Activated CD8-positive, alpha-beta T cell treated with anti-CD3 and anti-CD28 coated beads for 36 hours (primary cell): Measurements from ENCODE around the gene TMX2. TPM values are rescaled to one million over a fixed set of nuclear protein-coding genes. Genes with fewer than 3 reads are reported as not detected.
"Not testable (repeated sequence)": the region's sequence is repeated elsewhere in the genome, so short reads cannot be mapped to it uniquely, and the experiment has no call there.

Experiments
- ATAC-seq: fragments of 200-7000 bp; cut with Tn5 transposase; one replicate; pipeline ENCODE4 v1.10.0; 2021; ENCODE audit warnings: mild to moderate bottlenecking, moderate library complexity
- CTCF ChIA-PET: fragments of 350-600 bp; sonication (Branson Sonifier 250); formaldehyde crosslinking; loops from one replicate; lab custom pipeline; 2021; ENCODE audit warnings: antibody characterized with exemption; lab: Charles Lee
- POLR2A ChIA-PET: fragments of 350-600 bp; sonication (Branson Sonifier 250); formaldehyde crosslinking; loops from one replicate; lab custom pipeline; 2021; ENCODE audit warnings: antibody characterized with exemption; lab: Charles Lee
- DNase-seq: peaks from one replicate; pipeline ENCODE4 v3.0.0-alpha.2; 2020
- H3K27ac Mint-ChIP-seq: one replicate; pipeline ENCODE4 v1.8.0; 2021; ENCODE audit warnings: mild to moderate bottlenecking, mixed read lengths
- H3K27me3 Mint-ChIP-seq: one replicate; pipeline ENCODE4 v1.8.0; 2021; ENCODE audit warnings: mixed read lengths
- H3K36me3 Mint-ChIP-seq: one replicate; pipeline ENCODE4 v1.8.0; 2021; ENCODE audit warnings: low read depth, mixed read lengths
- H3K4me1 Mint-ChIP-seq: one replicate; pipeline ENCODE4 v1.8.0; 2021; ENCODE audit warnings: low read depth, mixed read lengths
- H3K4me3 Mint-ChIP-seq: one replicate; pipeline ENCODE4 v1.8.0; 2021; ENCODE audit warnings: mild to moderate bottlenecking, moderate library complexity, mixed read lengths
- H3K9me3 Mint-ChIP-seq: one replicate; pipeline ENCODE4 v1.8.0; 2021; ENCODE audit warnings: mixed read lengths
- CTCF ChIP-seq: fragments of 200-600 bp; IDR thresholded peaks from one replicate; pipeline ENCODE4 v1.8.0; 2022; ENCODE audit warnings: antibody characterized with exemption, mild to moderate bottlenecking
- intact Hi-C: fragments of 100-400 bp; cut with micrococcal nuclease; formaldehyde crosslinking; loops from one replicate; pipeline ENCODE4 v1.10.0; 2022
- total RNA-seq, 2 experiments: library from RNA; stranded (reverse); gene quantifications; one replicate each; pipeline ENCODE4 v1.2.3, GENCODE V29; 2021

The TMX2 gene
- total RNA-seq, 2 experiments from 2014 or later = 53.1 to 58.6 TPM

DNA sequence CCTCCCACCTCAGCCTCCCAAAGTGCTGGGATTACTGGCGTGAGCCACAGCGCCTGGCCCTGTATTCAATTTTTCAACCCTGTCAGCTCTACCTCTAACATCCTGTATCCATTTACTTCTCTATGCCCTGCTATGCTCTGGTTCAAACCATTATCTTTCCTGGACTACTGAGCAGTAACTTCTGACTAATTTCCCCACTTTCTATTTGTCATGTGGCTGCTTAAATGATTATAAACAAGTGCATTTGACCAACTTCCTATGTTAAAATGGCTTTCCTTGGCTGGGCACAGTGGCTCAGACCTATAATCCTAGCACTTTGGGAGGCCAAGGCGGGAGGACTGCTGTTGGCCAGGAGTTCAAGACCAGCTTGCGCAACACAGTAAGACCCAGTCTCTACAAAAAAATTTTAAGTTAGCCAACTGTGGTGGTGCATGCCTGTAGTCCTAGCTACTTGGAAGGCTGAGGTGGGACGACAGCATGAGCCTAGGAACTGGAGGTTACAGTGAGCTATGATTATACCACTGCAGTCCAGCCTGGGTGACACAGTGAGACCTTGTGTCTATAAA is 2.5 kb upstream of the TMX2 start:
- Mint-ChIP-seq H3K4me1 (peaks cover 43% of the 10 kb centered on the region), H3K9me3 (no peaks in the 10 kb centered on the region), H3K27ac (peak overlapping the region; percentile 14), H3K36me3 (peaks cover 16% of the 10 kb centered on the region), H3K27me3 (no peaks in the 10 kb centered on the region), H3K4me3 (peak overlapping the region; percentile 1)
- TF ChIP-seq CTCF = no peak
- intact Hi-C loops = loop anchor here (5.0 kb wide), 1 partner anchor 43 kb away; the partner anchor contains the start of gene ZDHHC5
- ChIA-PET POLR2A (interaction anchor here (1.2 to 4.2 kb wide), 4 partner anchors 11 to 34 kb away, joined by 3 to 13 read pairs (median 4); partner anchors contain the start of gene SELENOH), CTCF (interaction anchor here (1.2 to 3.3 kb wide), 2 partner anchors 91 to 142 kb away, joined by 4 to 18 read pairs; partner anchors contain the start of gene UBE2L6)
- DNase-seq (no peak), ATAC-seq (no peak)

- ATAC-seq (peak; percentile 42), DNase-seq (peak; percentile 86)
- no peaks in the 10 kb centered on the region for H3K9me3 Mint-ChIP-seq
- ChIA-PET CTCF (interaction anchor here (1.4 kb wide), 1 partner anchor 89 kb away, joined by 5 read pairs; no protein-coding TSS in a partner anchor), POLR2A (interaction anchor here (1.0 to 2.0 kb wide), 6 partner anchors 9 to 144 kb away, joined by 3 to 8 read pairs (median 5); partner anchors contain the start of genes SELENOH and UBE2L6)
- peak within 1 kb of the TSS; percentile 85 for H3K4me3 Mint-ChIP-seq
- H3K27ac Mint-ChIP-seq = peak within 1 kb of the TSS; percentile 90
- no peaks in the 10 kb centered on the region for H3K27me3 Mint-ChIP-seq
- no peak for TF ChIP-seq CTCF
- intact Hi-C loops = loop anchor here (1.0 to 5.0 kb wide), 2 partner anchors 30 to 44 kb away; partner anchors contain the start of genes SELENOH and ZDHHC5
- peaks cover 18% of the 10 kb centered on the region for H3K36me3 Mint-ChIP-seq
- H3K4me1 Mint-ChIP-seq = peaks cover 46% of the 10 kb centered on the region
Measured at GRCh38 chr11:57711414-57712255, 758 bp upstream of the TMX2 start, which contains the start of gene MED19. MED19 (minus strand) TSS chr11:57712215; CDS start chr11:57712179, 36 bp downstream.

DNA sequence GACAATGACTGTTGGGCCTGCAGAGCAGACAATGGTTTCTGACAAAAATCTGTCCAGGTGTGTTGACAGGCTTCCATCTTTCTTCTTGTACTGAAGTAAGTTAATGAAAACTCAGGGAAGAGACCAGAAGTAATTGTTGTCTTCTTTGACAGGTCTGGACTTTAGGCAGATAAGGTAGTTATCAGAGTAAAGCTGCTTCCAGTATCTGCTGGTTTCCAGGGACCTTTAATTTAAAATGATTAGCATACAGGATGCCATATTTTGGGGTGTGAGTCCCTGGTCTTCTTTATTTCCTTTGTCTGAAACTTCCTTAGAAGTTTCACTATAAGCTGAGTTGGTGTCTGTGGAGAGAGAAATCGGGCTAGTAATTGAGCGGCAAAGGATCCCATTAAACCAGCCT is 1.4 kb downstream of the TMX2 start:
- H3K9me3 Mint-ChIP-seq = no peaks in the 10 kb centered on the region

DNA sequence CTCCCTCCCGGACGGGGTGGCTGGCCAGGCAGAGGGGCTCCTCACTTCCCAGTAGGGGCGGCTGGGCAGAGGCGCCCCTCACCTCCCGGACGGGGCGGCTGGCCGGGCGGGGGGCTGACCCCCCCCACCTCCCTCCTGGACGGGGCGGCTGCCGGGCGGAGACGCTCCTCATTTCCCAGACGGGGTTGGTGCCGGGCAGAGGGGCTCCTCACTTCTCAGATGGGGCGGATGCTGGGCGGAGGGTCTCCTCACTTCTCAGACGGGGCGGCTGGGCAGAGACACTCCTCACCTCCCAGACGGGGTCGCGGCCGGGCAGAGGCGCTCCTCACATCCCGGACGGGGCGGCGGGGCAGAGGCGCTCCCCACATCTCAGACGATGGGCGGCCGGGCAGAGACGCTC is 4.3 kb downstream of the TMX2 start:
- H3K9me3 Mint-ChIP-seq, H3K4me3 Mint-ChIP-seq, DNase-seq, H3K27ac Mint-ChIP-seq, POLR2A ChIA-PET, ATAC-seq, intact Hi-C loops, CTCF ChIA-PET, H3K27me3 Mint-ChIP-seq: not testable (repeated sequence)
- Mint-ChIP-seq H3K4me1 (peaks cover 26% of the 10 kb centered on the region), H3K36me3 (peaks cover 23% of the 10 kb centered on the region)

More for the DNA sequence above, 1.4 kb downstream of the TMX2 start:
- Mint-ChIP-seq H3K4me1 (peaks cover 41% of the 10 kb centered on the region), H3K27ac (peak overlapping the region; percentile 90), H3K27me3 (no peaks in the 10 kb centered on the region), H3K4me3 (peak overlapping the region; percentile 85), H3K36me3 (peaks cover 23% of the 10 kb centered on the region)
- ChIA-PET CTCF (interaction anchor here (0.6 to 3.0 kb wide), 8 partner anchors 14 to 146 kb away, joined by 3 to 18 read pairs (median 3); partner anchors contain the start of genes SELENOH and UBE2L6), POLR2A (interaction anchor here (1.0 to 1.4 kb wide), 4 partner anchors 10 to 33 kb away, joined by 3 to 4 read pairs (median 4); partner anchors contain the start of gene SELENOH)
- DNase-seq (no peak), ATAC-seq (no peak)
- no peak for TF ChIP-seq CTCF
- intact Hi-C loops = loop anchor here (5.0 kb wide), 1 partner anchor 47 kb away; the partner anchor contains the start of gene ZDHHC5

DNA sequence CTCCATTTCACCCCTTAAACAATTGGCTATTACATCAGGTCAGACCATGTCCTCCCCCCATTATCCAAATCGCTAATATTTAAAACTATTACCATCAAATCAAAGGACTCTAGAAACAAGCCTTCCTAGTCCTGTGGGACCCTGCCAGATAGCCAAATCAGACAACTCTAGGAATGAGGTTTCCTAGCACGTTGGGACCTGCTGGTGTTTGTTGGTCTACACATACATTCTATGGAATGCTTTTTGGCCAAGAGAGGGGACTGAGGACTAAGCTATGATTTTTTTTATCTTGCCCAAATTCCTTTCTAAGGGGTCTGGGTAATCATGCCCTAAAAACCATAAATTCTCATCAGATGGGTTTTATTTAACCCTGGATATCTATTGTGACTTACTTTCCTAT is 14.8 kb downstream of the TMX2 start:
- ChIA-PET CTCF (interaction anchor here (1.2 kb wide), 1 partner anchor 13 kb away, joined by 3 read pairs; no protein-coding TSS in a partner anchor), POLR2A (interaction anchor here (0.6 to 1.3 kb wide), 2 partner anchors 13 to 14 kb away, joined by 3 read pairs; partner anchors contain the start of gene SELENOH)
- Mint-ChIP-seq H3K4me1 (peaks cover 25% of the 10 kb centered on the region), H3K36me3 (peaks cover 6% of the 10 kb centered on the region), H3K9me3 (no peaks in the 10 kb centered on the region), H3K27ac (peak overlapping the region; percentile 54), H3K4me3 (no peak overlapping the region), H3K27me3 (no peaks in the 10 kb centered on the region)
- DNase-seq (no peak), ATAC-seq (no peak)
- intact Hi-C loops = no loop called here
- TF ChIP-seq CTCF = no peak
